ENCODE results near the gene XXYLT1.

Gene XXYLT1

GRCh38 chr3:195155570-195156241 lies 115.3 kb downstream of the XXYLT1 start:
- peak overlapping the region; percentile 40 for H2AK5ac ChIP-seq (ENCODE audit: low read length, severe bottlenecking)
- H2BK12ac ChIP-seq (ENCODE audit: low read length in 2 of 2): peak overlapping the region; percentile 69 to 75
- peaks cover 27% of the 10 kb centered on the region for H3K4me1 ChIP-seq (ENCODE audit: control insufficient read depth, insufficient read depth, low read depth, low read length)
- H3K4ac ChIP-seq (ENCODE audit: low read depth in 1 of 2, low read length in 2 of 2): peak overlapping the region in 1 of 2 experiments; percentile 64
- peaks cover 9% of the 10 kb centered on the region for H3K79me1 ChIP-seq (replicated peaks; ENCODE audit: low read length, poor library complexity, severe bottlenecking)
- H3K36me3 ChIP-seq (ENCODE audit: control insufficient read depth in 1 of 2, insufficient read depth in 2 of 2, low read depth in 1 of 2, low read length in 2 of 2): peaks cover 0 to 5% of the 10 kb centered on the region in 2 experiments
- H3K27ac ChIP-seq (ENCODE audit: low read length, poor library complexity, severe bottlenecking): no peak overlapping the region
- H4K8ac ChIP-seq (ENCODE audit: low read length): no peak overlapping the region
- H3K23ac ChIP-seq (ENCODE audit: low read length in 2 of 2): no peak overlapping the region
- WGBS: 87% methylated on average over 17 of the region's 17 CpGs
- H3K4me2 ChIP-seq (ENCODE audit: low read length, poor library complexity, severe bottlenecking): no peak overlapping the region
- no peak overlapping the region for H3K4me3 ChIP-seq (ENCODE audit: insufficient read depth in 1 of 2, low read depth in 1 of 2, low read length in 2 of 2)
- H3K9ac ChIP-seq (ENCODE audit: low read length): peak overlapping the region; percentile 57
- H3K18ac ChIP-seq (ENCODE audit: low read depth in 1 of 2, low read length in 2 of 2): peak overlapping the region; percentile 61 to 72
- H4K91ac ChIP-seq (ENCODE audit: low read length): no peak overlapping the region
- no peak overlapping the region for H2AFZ ChIP-seq (ENCODE audit: low read depth, low read length)
- H2BK5ac ChIP-seq (ENCODE audit: low read depth, low read length, poor library complexity, severe bottlenecking): no peak overlapping the region
- DNase-seq: no peak
- H3K9me3 ChIP-seq (ENCODE audit: control insufficient read depth, low read length): no peaks in the 10 kb centered on the region
- peak overlapping the region; percentile 77 for H2BK120ac ChIP-seq (ENCODE audit: low read depth, low read length)
- peak overlapping the region in 1 of 2 experiments; percentile 11 for H3K14ac ChIP-seq (ENCODE audit: low read length in 2 of 2)
- H3K27me3 ChIP-seq (ENCODE audit: control insufficient read depth in 1 of 2, insufficient read depth in 1 of 2, low read length in 2 of 2): no peaks in the 10 kb centered on the region
- H2BK15ac ChIP-seq (ENCODE audit: low read depth, poor library complexity, severe bottlenecking): no peak overlapping the region

- peak; percentile 89 for DNase-seq
- Histone ChIP-seq H3K27ac (ENCODE audit: low read length, poor library complexity, severe bottlenecking) (peak overlapping the region; percentile 23), H3K36me3 (ENCODE audit: control insufficient read depth in 1 of 2, insufficient read depth in 2 of 2, low read depth in 1 of 2, low read length in 2 of 2) (peaks cover 0 to 5% of the 10 kb centered on the region in 2 experiments), H3K9me3 (ENCODE audit: control insufficient read depth, low read length) (no peaks in the 10 kb centered on the region), H3K9ac (ENCODE audit: low read length) (peak overlapping the region; percentile 57), H3K4me1 (ENCODE audit: control insufficient read depth, insufficient read depth, low read depth, low read length) (peaks cover 28% of the 10 kb centered on the region), H3K18ac (ENCODE audit: low read depth in 1 of 2, low read length in 2 of 2) (peak overlapping the region; percentile 80 to 88), H3K23ac (ENCODE audit: low read length in 2 of 2) (no peak overlapping the region), H3K4me3 (ENCODE audit: insufficient read depth in 1 of 2, low read depth in 1 of 2, low read length in 2 of 2) (peak overlapping the region in 1 of 2 experiments; percentile 42), H2BK120ac (ENCODE audit: low read depth, low read length) (peak overlapping the region; percentile 86), H4K8ac (ENCODE audit: low read length) (peak overlapping the region; percentile 16), H3K14ac (ENCODE audit: low read length in 2 of 2) (peak overlapping the region in 1 of 2 experiments; percentile 28), H2BK5ac (ENCODE audit: low read depth, low read length, poor library complexity, severe bottlenecking) (no peak overlapping the region), H2BK15ac (ENCODE audit: low read depth, poor library complexity, severe bottlenecking) (no peak overlapping the region), H2AFZ (ENCODE audit: low read depth, low read length) (peak overlapping the region; percentile 24), H2BK12ac (ENCODE audit: low read length in 2 of 2) (peak overlapping the region; percentile 84 to 85), H2AK5ac (ENCODE audit: low read length, severe bottlenecking) (no peak overlapping the region), H4K91ac (ENCODE audit: low read length) (peak overlapping the region; percentile 23), H3K4ac (ENCODE audit: low read depth in 1 of 2, low read length in 2 of 2) (peak overlapping the region in 1 of 2 experiments; percentile 78), H3K4me2 (ENCODE audit: low read length, poor library complexity, severe bottlenecking) (no peak overlapping the region), H3K79me1 (replicated peaks; ENCODE audit: low read length, poor library complexity, severe bottlenecking) (peaks cover 9% of the 10 kb centered on the region), H3K27me3 (ENCODE audit: control insufficient read depth in 1 of 2, insufficient read depth in 1 of 2, low read length in 2 of 2) (no peaks in the 10 kb centered on the region)
- 11% methylated on average over 15 of the region's 16 CpGs for WGBS
These were observed 116.0 kb downstream of the XXYLT1 start for GRCh38 chr3:195154793-195155535.

- Histone ChIP-seq H4K91ac (ENCODE audit: low read length) (peak overlapping the region; percentile 66), H2BK12ac (ENCODE audit: low read length in 2 of 2) (peak overlapping the region; percentile 4 to 89), H3K36me3 (ENCODE audit: control insufficient read depth in 1 of 2, insufficient read depth in 2 of 2, low read depth in 1 of 2, low read length in 2 of 2) (peaks cover 0 to 5% of the 10 kb centered on the region in 2 experiments), H4K8ac (ENCODE audit: low read length) (peak overlapping the region; percentile 59), H2BK120ac (ENCODE audit: low read depth, low read length) (peak overlapping the region; percentile 86), H2BK15ac (ENCODE audit: low read depth, poor library complexity, severe bottlenecking) (no peak overlapping the region), H3K4ac (ENCODE audit: low read depth in 1 of 2, low read length in 2 of 2) (peak overlapping the region; percentile 61 to 78), H3K9ac (ENCODE audit: low read length) (peak overlapping the region; percentile 57), H2AK5ac (ENCODE audit: low read length, severe bottlenecking) (no peak overlapping the region), H2AFZ (ENCODE audit: low read depth, low read length) (no peak overlapping the region), H3K79me1 (replicated peaks; ENCODE audit: low read length, poor library complexity, severe bottlenecking) (peaks cover 7% of the 10 kb centered on the region), H3K27me3 (ENCODE audit: control insufficient read depth in 1 of 2, insufficient read depth in 1 of 2, low read length in 2 of 2) (no peaks in the 10 kb centered on the region), H3K4me2 (ENCODE audit: low read length, poor library complexity, severe bottlenecking) (no peak overlapping the region), H3K4me3 (ENCODE audit: insufficient read depth in 1 of 2, low read depth in 1 of 2, low read length in 2 of 2) (no peak overlapping the region), H2BK5ac (ENCODE audit: low read depth, low read length, poor library complexity, severe bottlenecking) (no peak overlapping the region), H3K9me3 (ENCODE audit: control insufficient read depth, low read length) (no peaks in the 10 kb centered on the region), H3K18ac (ENCODE audit: low read depth in 1 of 2, low read length in 2 of 2) (peak overlapping the region; percentile 80 to 88), H3K23ac (ENCODE audit: low read length in 2 of 2) (no peak overlapping the region), H3K14ac (ENCODE audit: low read length in 2 of 2) (peak overlapping the region in 1 of 2 experiments; percentile 30), H3K4me1 (ENCODE audit: control insufficient read depth, insufficient read depth, low read depth, low read length) (peaks cover 28% of the 10 kb centered on the region), H3K27ac (ENCODE audit: low read length, poor library complexity, severe bottlenecking) (no peak overlapping the region)
- 65% methylated on average over 16 of the region's 16 CpGs for WGBS
- peak; percentile 91 for DNase-seq
These were observed 116.7 kb downstream of the XXYLT1 start for GRCh38 chr3:195154111-195154791.
